Astrocyte of the cerebellum (primary cell): ENCODE results near the gene CAMKK2.
"Not testable (repeated sequence)": the region's sequence is repeated elsewhere in the genome, so short reads cannot be mapped to it uniquely, and the experiment has no call there.

ENCODE experiments used
- DNase-seq: peaks from one replicate; pipeline ENCODE4 v3.0.0-alpha.2; 2011; ENCODE audit warnings: low read depth
- H3K4me3 ChIP-seq: 2 replicates; pipeline ENCODE4 v1.5.1; 2011; ENCODE audit warnings: mild to moderate bottlenecking, low read depth, low read length, moderate library complexity
- CTCF ChIP-seq: IDR thresholded peaks from 2 replicates; pipeline ENCODE4 v1.5.1; 2012; ENCODE audit warnings: low read length, low read depth, moderate library complexity, mild to moderate bottlenecking; ENCODE audit errors: missing control alignments
- in situ Hi-C: cut with HindIII; loops from 2 replicates; pipeline ENCODE4 v1.10.0; 2017; ENCODE audit warnings: low sequenced_read_pairs

Gene CAMKK2

GRCh38 chr12:121299662-121300061, 3.2 kb upstream of the CAMKK2 start:
- TF ChIP-seq CTCF, result no peak
- H3K4me3 ChIP-seq, result no peak overlapping the region
- in situ Hi-C loops, result no loop called here
- DNase-seq, result no peak

GRCh38 chr12:121298411-121298810, 1.9 kb upstream of the CAMKK2 start:
- DNase-seq, H3K4me3 ChIP-seq, in situ Hi-C loops: not testable (repeated sequence)

GRCh38 chr12:121297435-121297991, 1.0 kb upstream of the CAMKK2 start:
- peak overlapping the region; percentile 89 for H3K4me3 ChIP-seq
- in situ Hi-C loops, result no loop called here
- no peak for DNase-seq
- TF ChIP-seq CTCF, result no peak

- in situ Hi-C loops, result no loop called here
- DNase-seq, result no peak
- no peak for TF ChIP-seq CTCF
- H3K4me3 ChIP-seq, result peak overlapping the region; percentile 89
Measured at GRCh38 chr12:121295746-121296617, 527 bp downstream of the CAMKK2 start.

- TF ChIP-seq CTCF, result no peak
- in situ Hi-C loops, result no loop called here
- peak overlapping the region; percentile 89 for H3K4me3 ChIP-seq
- no peak for DNase-seq
Measured at GRCh38 chr12:121295116-121295745, 1.3 kb downstream of the CAMKK2 start.

- no peak for TF ChIP-seq CTCF
- in situ Hi-C loops, result no loop called here
- no peak overlapping the region for H3K4me3 ChIP-seq
- DNase-seq, result no peak
Measured at GRCh38 chr12:121294151-121294889, 2.2 kb downstream of the CAMKK2 start.

GRCh38 chr12:121293603-121294002, 2.9 kb downstream of the CAMKK2 start:
- DNase-seq, result no peak
- no peak overlapping the region for H3K4me3 ChIP-seq
- in situ Hi-C loops, result no loop called here
- TF ChIP-seq CTCF, result no peak
